Left lung (tissue), 10 donors: ENCODE data around the gene SDF4. TPM values are rescaled to one million over a fixed set of nuclear protein-coding genes. Genes with fewer than 3 reads are reported as not detected.
"Not testable (repeated sequence)": the region's sequence is repeated elsewhere in the genome, so short reads cannot be mapped to it uniquely, and the experiment has no call there.

ENCODE experiments used
- ATAC-seq: fragments of 200-7000 bp; cut with Tn5 transposase; one replicate; pipeline ENCODE4 v1.9.1; 2020; ENCODE audit warnings: moderate library complexity
- DNase-seq, 4 donors: peaks; one replicate each; pipeline ENCODE4 v3.0.0-alpha.2; 2013 to 2020
- H3K27ac ChIP-seq, 2 donors: fragments of 200-600 bp; sonication (generic) in 1 of 2; one replicate each; pipeline versions ENCODE4 v1.5.0 to v1.8.0; 2020 to 2021
- H3K27me3 ChIP-seq, 2 donors: fragments of 200-600 bp; sonication (generic) in 1 of 2; one replicate each; pipeline versions ENCODE4 v1.5.0 to v1.8.0; 2020 to 2021
- H3K36me3 ChIP-seq, 2 donors: fragments of 200-600 bp; sonication (generic) in 1 of 2; one replicate each; pipeline versions ENCODE4 v1.5.0 to v1.8.0; 2020 to 2021
- H3K4me1 ChIP-seq, 2 donors: fragments of 200-600 bp; one replicate each; pipeline ENCODE4 v1.8.0; 2021
- H3K4me3 ChIP-seq, 2 donors: fragments of 200-600 bp; sonication (generic) in 1 of 2; one replicate each; pipeline versions ENCODE4 v1.5.0 to v1.8.0; 2020 to 2021; ENCODE audit warnings: mild to moderate bottlenecking in 1 of 2
- H3K9me3 ChIP-seq, 2 donors: fragments of 200-600 bp; sonication (generic) in 1 of 2; one replicate each; pipeline versions ENCODE4 v1.5.0 to v1.8.0; 2020 to 2021
- CTCF ChIP-seq, 2 donors: fragments of 200-600 bp; sonication (generic) in 1 of 2; IDR thresholded peaks; one replicate each; pipeline versions ENCODE4 v1.5.0 to v1.8.0; 2021; ENCODE audit warnings: antibody characterized with exemption in 2 of 2
- intact Hi-C, 2 donors: fragments of 100-400 bp; cut with DNase I; formaldehyde crosslinking; loops; one replicate each; pipeline versions ENCODE4 v1.11.2 to v1.14.2; 2022
- polyA plus RNA-seq, 6 donors: library from polyadenylated mRNA; unstranded; fragments of 120-200 nt; gene quantifications; one replicate each; pipeline ENCODE4 v1.2.1, GENCODE V29; 2013; ENCODE audit not compliant: insufficient read length in 6 of 6
- total RNA-seq, 2 donors: library from RNA; stranded (reverse); fragmentation: NEBNext Ultra II Directional; extraction: Animal tissue kit (Norgen Biotek cat#: 25700); gene quantifications; one replicate each; pipeline ENCODE4 v1.2.1, GENCODE V29; 2021
- donor health status: DM: no; HTN: yes; CAD: no.
- donor health status: DM: no; HTN: no; CAD: no.

SDF4 gene
- total and polyA plus RNA-seq, 8 donors = 86.7 to 166 (median 100) TPM

GRCh38 chr1:1255078-1255477 lies 23.3 kb upstream of the SDF4 start:
- no peaks in the 10 kb centered on the region for H3K4me1 ChIP-seq
- intact Hi-C loops = no loop called here
- TF ChIP-seq CTCF (IDR thresholded peaks at IDR 0.05) = no peak
- no peak for ATAC-seq
- no peak overlapping the region for H3K27ac ChIP-seq
- H3K27me3 ChIP-seq = no peaks in the 10 kb centered on the region
- peaks cover 0 to 71% of the 10 kb centered on the region in 2 donors for H3K36me3 ChIP-seq
- DNase-seq = no peak
- H3K4me3 ChIP-seq = no peak overlapping the region
- no peaks in the 10 kb centered on the region for H3K9me3 ChIP-seq

- ATAC-seq (no peak), DNase-seq (no peak)
- intact Hi-C loops = no loop called here
- TF ChIP-seq CTCF (IDR thresholded peaks at IDR 0.05) = no peak
- no peaks in the 10 kb centered on the region for H3K4me1 ChIP-seq
- H3K27ac ChIP-seq = no peak overlapping the region
- H3K4me3 ChIP-seq = no peak overlapping the region
- H3K27me3 ChIP-seq = no peaks in the 10 kb centered on the region
- H3K36me3 ChIP-seq = peaks cover 0 to 66% of the 10 kb centered on the region in 2 donors
- H3K9me3 ChIP-seq = no peaks in the 10 kb centered on the region
These were observed 22.8 kb upstream of the SDF4 start for GRCh38 chr1:1254667-1254998.

GRCh38 chr1:1253972-1254666 lies 22.3 kb upstream of the SDF4 start:
- no peak for ATAC-seq
- no peak for TF ChIP-seq CTCF (IDR thresholded peaks at IDR 0.05)
- H3K36me3 ChIP-seq = peaks cover 0 to 61% of the 10 kb centered on the region in 2 donors

GRCh38 chr1:1253314-1253713 lies 21.5 kb upstream of the SDF4 start:
- DNase-seq (no peak), ATAC-seq (no peak)
- intact Hi-C loops = no loop called here
- H3K27me3 ChIP-seq = peaks cover 0 to 3% of the 10 kb centered on the region in 2 donors
- peaks cover 0 to 55% of the 10 kb centered on the region in 2 donors for H3K36me3 ChIP-seq
- no peak overlapping the region for H3K27ac ChIP-seq
- no peak overlapping the region for H3K4me3 ChIP-seq
- no peaks in the 10 kb centered on the region for H3K9me3 ChIP-seq
- H3K4me1 ChIP-seq = no peaks in the 10 kb centered on the region
- TF ChIP-seq CTCF (IDR thresholded peaks at IDR 0.05) = no peak

More at GRCh38 chr1:1253972-1254666, 22.3 kb upstream of the SDF4 start:
- intact Hi-C loops = no loop called here
- Histone ChIP-seq H3K4me3 (no peak overlapping the region), H3K27me3 (no peaks in the 10 kb centered on the region), H3K27ac (no peak overlapping the region), H3K4me1 (no peaks in the 10 kb centered on the region), H3K9me3 (no peaks in the 10 kb centered on the region)
- no peak for DNase-seq

- no peak overlapping the region for H3K4me3 ChIP-seq
- H3K9me3 ChIP-seq = no peaks in the 10 kb centered on the region
- intact Hi-C loops = no loop called here
- no peak overlapping the region for H3K27ac ChIP-seq
- H3K4me1 ChIP-seq = peaks cover 0 to 11% of the 10 kb centered on the region in 2 donors
- H3K36me3 ChIP-seq = peaks cover 0 to 42% of the 10 kb centered on the region in 2 donors
- ATAC-seq (peak; percentile 32), DNase-seq (no peak)
- H3K27me3 ChIP-seq = peaks cover 12 to 28% of the 10 kb centered on the region in 2 donors
- TF ChIP-seq CTCF (IDR thresholded peaks at IDR 0.05) = no peak
These were observed 19.0 kb upstream of the SDF4 start for GRCh38 chr1:1250786-1251284.

- not testable (repeated sequence) for DNase-seq, H3K27ac ChIP-seq, H3K9me3 ChIP-seq, ATAC-seq, H3K4me3 ChIP-seq
- Histone ChIP-seq H3K36me3 (peaks cover 0 to 16% of the 10 kb centered on the region in 2 donors), H3K4me1 (peaks cover 0 to 11% of the 10 kb centered on the region in 2 donors), H3K27me3 (peaks cover 16 to 48% of the 10 kb centered on the region in 2 donors)
- intact Hi-C loops = loop anchor here in 1 of 2 donors (10.0 kb wide), 1 partner anchor 123 kb away; no protein-coding TSS in a partner anchor
These were observed 16.5 kb upstream of the SDF4 start for GRCh38 chr1:1248009-1248913.
